ENCODE measurements around the gene TCF15. TPM values are rescaled to one million over a fixed set of nuclear protein-coding genes. Genes with fewer than 3 reads are reported as not detected.
"Not testable (repeated sequence)": the region's sequence is repeated elsewhere in the genome, so short reads cannot be mapped to it uniquely, and the experiment has no call there.

Gene TCF15
- total RNA-seq, 4 donors from 2014 or later, result not detected

DNA sequence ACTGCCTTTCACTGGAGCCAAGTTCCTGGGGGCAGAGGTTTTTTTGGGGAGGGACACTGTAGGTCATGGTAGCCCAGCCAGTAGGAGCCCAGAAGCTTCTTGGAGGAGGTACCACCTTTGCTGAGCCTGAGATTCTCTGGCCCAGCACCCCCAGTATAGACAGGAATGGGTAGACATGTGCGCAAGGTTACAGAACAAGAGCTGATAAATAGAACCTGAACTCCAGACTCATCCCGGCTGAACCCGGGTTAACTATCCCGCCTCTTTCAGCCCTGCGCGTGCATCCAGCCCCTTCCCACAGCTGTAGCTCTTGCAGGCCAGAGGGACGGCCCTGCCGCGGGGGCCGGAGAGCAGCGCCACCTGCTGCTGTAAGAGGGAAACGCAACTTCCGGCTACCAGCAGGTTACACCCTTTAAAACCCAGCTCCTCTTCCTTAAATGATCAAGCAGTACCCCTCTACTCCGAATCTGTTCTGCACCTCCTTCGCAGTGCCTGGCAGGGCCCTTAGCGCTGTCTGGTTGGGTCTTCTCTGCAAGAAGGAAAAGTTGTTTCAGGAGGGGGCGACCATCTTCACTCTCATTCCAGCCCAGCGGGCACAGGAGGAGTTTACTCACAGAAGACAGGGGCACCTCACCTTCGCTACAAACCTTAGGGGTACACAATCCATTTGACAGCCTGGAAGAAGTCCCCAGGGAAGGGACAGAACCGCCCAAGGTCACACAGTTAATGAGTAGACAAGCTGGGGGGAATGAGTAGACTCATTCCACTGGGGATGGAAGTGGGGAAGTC lies 35.4 kb upstream of the TCF15 start:
- 18% methylated on average over 20 of the region's 20 CpGs; no CpG with 5 or more reads in 1 of the 2 donors for WGBS, 2 donors (ENCODE audit: low coverage in 1 of 2)
- H3K4me1 ChIP-seq, result peaks cover 0 to 9% (median 2%) of the 10 kb centered on the region in 4 donors
- no peak overlapping the region for H3K4me3 ChIP-seq
- H3K9me3 ChIP-seq, result no peaks in the 10 kb centered on the region
- intact Hi-C loops (cut with DNase I; ENCODE audit: low total_unique reads), result loop anchor here (2.0 kb wide), 1 partner anchor 77 kb away; no protein-coding TSS in a partner anchor
- DNase-seq, result peak; percentile 74
- no peak for TF ChIP-seq EP300 (IDR thresholded peaks at IDR 0.05; ENCODE audit: low read depth)
- TF ChIP-seq POLR2A (IDR thresholded peaks at IDR 0.05), result no peak
- TF ChIP-seq, protein P1, sequence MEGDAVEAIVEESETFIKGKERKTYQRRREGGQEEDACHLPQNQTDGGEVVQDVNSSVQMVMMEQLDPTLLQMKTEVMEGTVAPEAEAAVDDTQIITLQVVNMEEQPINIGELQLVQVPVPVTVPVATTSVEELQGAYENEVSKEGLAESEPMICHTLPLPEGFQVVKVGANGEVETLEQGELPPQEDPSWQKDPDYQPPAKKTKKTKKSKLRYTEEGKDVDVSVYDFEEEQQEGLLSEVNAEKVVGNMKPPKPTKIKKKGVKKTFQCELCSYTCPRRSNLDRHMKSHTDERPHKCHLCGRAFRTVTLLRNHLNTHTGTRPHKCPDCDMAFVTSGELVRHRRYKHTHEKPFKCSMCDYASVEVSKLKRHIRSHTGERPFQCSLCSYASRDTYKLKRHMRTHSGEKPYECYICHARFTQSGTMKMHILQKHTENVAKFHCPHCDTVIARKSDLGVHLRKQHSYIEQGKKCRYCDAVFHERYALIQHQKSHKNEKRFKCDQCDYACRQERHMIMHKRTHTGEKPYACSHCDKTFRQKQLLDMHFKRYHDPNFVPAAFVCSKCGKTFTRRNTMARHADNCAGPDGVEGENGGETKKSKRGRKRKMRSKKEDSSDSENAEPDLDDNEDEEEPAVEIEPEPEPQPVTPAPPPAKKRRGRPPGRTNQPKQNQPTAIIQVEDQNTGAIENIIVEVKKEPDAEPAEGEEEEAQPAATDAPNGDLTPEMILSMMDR (IDR thresholded peaks at IDR 0.05), result peak; percentile 84 to 96 (median 92)
- TF ChIP-seq POLR2AphosphoS5 (IDR thresholded peaks at IDR 0.05), result no peak
- H3K27ac ChIP-seq, result no peak overlapping the region
- H3K36me3 ChIP-seq, result peaks cover 0 to 15% (median 7%) of the 10 kb centered on the region in 4 donors
- H3K27me3 ChIP-seq, result peaks cover 11% of the 10 kb centered on the region
- in situ Hi-C loops (cut with MboI; ENCODE audit: low pct_ligation_motif_present in 1 of 4, low pct_unique_long_range_greater_than_20kb in 1 of 4, low sequenced_read_pairs in 3 of 4), result loop anchor here in 3 of 4 donors (10.0 kb wide), 3 partner anchors 81 to 291 kb away; no protein-coding TSS in a partner anchor

DNA sequence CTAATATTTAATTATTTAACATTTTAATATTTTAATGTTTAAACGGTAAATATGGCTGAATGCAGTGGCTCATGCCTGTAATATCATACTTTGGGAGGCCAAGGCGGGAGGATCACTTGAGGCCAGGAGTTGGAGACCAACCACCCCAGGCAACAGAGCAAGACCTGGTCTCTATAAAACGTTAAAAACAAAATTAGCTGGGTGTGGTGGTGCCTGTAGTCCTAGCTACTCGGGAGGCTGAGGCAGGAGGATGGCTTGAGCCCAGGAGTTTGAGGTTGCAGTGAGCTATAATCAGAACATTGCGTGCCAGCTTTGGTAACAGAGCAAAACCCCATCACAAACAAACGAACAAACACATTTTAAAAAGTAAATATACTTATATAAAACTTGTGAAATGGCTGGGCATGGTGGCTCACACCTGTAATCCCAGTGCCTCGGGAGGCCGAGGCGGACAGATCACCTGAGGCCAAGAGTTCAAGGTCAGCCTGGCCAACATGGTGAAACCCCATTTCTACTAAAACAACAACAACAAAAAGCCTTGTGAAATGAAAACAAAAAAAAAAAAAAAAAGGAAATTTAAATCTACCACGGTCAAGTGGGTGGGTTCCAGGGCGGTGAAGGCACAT lies 34.7 kb upstream of the TCF15 start:
- in situ Hi-C loops (cut with MboI; ENCODE audit: low pct_ligation_motif_present in 1 of 4, low pct_unique_long_range_greater_than_20kb in 1 of 4, low sequenced_read_pairs in 3 of 4) (loop anchor here in 3 of 4 donors (10.0 kb wide), 3 partner anchors 80 to 290 kb away; no protein-coding TSS in a partner anchor), intact Hi-C loops (cut with DNase I; ENCODE audit: low total_unique reads) (no loop called here)

DNA sequence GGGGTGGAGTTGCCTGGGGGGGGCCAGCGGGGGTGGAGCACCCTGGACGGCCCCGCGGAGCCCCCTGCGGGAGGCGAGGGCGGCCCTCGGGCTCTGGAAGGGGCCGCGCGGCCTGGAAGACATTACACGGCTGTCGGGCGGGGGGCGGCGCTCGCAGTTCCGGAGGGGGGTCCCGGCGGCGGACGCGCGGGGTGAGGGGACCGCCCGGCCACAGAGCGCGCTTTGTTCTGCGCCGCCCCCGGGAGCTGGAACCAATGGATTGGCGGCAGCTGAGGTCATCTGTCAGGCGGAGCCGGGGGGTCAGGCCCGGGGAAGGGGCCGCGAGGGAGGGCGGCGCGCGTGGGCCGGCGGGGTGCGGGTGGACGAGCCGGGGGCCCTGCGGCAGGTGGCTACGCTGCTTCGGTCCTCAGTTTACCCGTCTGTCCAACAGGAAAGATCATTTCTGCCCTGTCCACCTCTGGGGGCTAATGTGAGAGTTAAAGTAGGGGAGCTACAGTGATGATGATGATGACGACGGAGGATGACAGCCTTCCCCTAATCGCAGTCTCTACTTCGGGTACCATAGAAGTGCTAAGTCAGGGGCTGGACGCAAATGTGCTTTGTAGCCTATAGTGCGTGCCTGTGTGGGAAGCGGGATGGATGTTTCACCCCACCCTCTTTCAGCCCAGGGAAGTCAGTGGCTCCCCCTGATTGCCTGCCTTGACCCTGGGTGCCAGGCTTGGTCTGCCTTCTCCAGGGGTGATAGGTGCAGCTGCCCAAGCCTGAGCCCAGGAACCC lies 32.5 kb upstream of the TCF15 start:
- DNase-seq, result no peak
- Histone ChIP-seq H3K27ac (peak overlapping the region in 1 of 4 donors; percentile 12), H3K4me1 (peaks cover 0 to 9% (median 2%) of the 10 kb centered on the region in 4 donors), H3K27me3 (peaks cover 11% of the 10 kb centered on the region), H3K9me3 (no peaks in the 10 kb centered on the region), H3K4me3 (peak overlapping the region in 2 of 4 donors; percentile 23 to 41), H3K36me3 (peaks cover 0 to 3% (median 0%) of the 10 kb centered on the region in 4 donors)
- no peak for TF ChIP-seq EP300 (IDR thresholded peaks at IDR 0.05; ENCODE audit: low read depth)
- TF ChIP-seq, protein P1 (IDR thresholded peaks at IDR 0.05), result no peak
- TF ChIP-seq POLR2A (IDR thresholded peaks at IDR 0.05), result no peak
- no peak for TF ChIP-seq POLR2AphosphoS5 (IDR thresholded peaks at IDR 0.05)
- WGBS, 2 donors (ENCODE audit: low coverage in 1 of 2), result 16% methylated on average over 35 of the region's 57 CpGs; no CpG with 5 or more reads in 1 of the 2 donors
- intact Hi-C loops (cut with DNase I; ENCODE audit: low total_unique reads), result no loop called here
- in situ Hi-C loops (cut with MboI; ENCODE audit: low pct_ligation_motif_present in 1 of 4, low pct_unique_long_range_greater_than_20kb in 1 of 4, low sequenced_read_pairs in 3 of 4), result loop anchor here in 3 of 4 donors (10.0 kb wide), 3 partner anchors 78 to 288 kb away; no protein-coding TSS in a partner anchor

More for the DNA sequence above, 34.7 kb upstream of the TCF15 start:
- Histone ChIP-seq H3K4me1 (peaks cover 0 to 9% (median 2%) of the 10 kb centered on the region in 4 donors), H3K36me3 (peaks cover 0 to 15% (median 7%) of the 10 kb centered on the region in 4 donors), H3K27me3 (peaks cover 11% of the 10 kb centered on the region), H3K27ac (no peak overlapping the region), H3K4me3 (no peak overlapping the region), H3K9me3 (no peaks in the 10 kb centered on the region)
- TF ChIP-seq POLR2A (IDR thresholded peaks at IDR 0.05) (no peak), EP300 (IDR thresholded peaks at IDR 0.05; ENCODE audit: low read depth) (no peak), POLR2AphosphoS5 (IDR thresholded peaks at IDR 0.05) (no peak)
- TF ChIP-seq, protein P1 (IDR thresholded peaks at IDR 0.05), result no peak
- no peak for DNase-seq
- WGBS, 2 donors (ENCODE audit: low coverage in 1 of 2), result 76 to 84% methylated on average over 10 to 11 of the region's 11 CpGs

DNA sequence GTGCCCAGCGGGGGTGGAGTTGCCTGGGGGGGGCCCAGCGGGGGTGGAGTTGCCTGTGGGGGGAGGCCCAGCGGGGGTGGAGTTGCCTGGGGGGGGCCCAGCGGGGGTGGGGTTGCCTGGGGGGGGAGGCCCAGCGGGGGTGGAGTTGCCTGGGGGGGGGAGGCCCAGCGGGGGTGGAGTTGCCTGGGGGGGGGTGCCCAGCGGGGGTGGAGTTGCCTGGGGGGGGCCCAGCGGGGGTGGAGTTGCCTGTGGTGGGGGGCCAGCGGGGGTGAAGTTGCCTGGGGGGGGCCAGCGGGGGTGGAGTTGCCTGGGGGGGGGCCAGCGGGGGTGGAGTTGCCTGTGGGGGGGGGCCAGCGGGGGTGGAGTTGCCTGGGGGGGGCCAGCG lies 31.9 kb upstream of the TCF15 start:
- H3K4me1 ChIP-seq; H3K9me3 ChIP-seq; intact Hi-C loops (cut with DNase I; ENCODE audit: low total_unique reads); H3K27ac ChIP-seq; H3K36me3 ChIP-seq; DNase-seq: not testable (repeated sequence)
- in situ Hi-C loops (cut with MboI; ENCODE audit: low pct_ligation_motif_present in 1 of 4, low pct_unique_long_range_greater_than_20kb in 1 of 4, low sequenced_read_pairs in 3 of 4), result loop anchor here in 3 of 4 donors (10.0 kb wide), 3 partner anchors 77 to 287 kb away; no protein-coding TSS in a partner anchor
- Histone ChIP-seq H3K27me3 (peaks cover 11% of the 10 kb centered on the region), H3K4me3 (peak overlapping the region in 1 of 4 donors; percentile 41)
- no CpG with 5 or more reads among the region's 13 CpGs for WGBS, 2 donors (ENCODE audit: low coverage in 1 of 2)

Data from transverse colon (tissue), 4 donors.